GM21360 (cell line): ENCODE data around the gene OR10Z1.

Source experiments
- ATAC-seq: cut with Tn5 transposase; IDR thresholded peaks from one replicate; pipeline ENCODE4 v1.9.1; 2021; ENCODE audit warnings: mild to moderate bottlenecking, moderate library complexity; ENCODE audit not compliant: unreplicated experiment

OR10Z1 gene

GRCh38 chr1:158604968-158605367 is at the start of gene OR10Z1:
OR10Z1 (plus strand) TSS chr1:158605268; CDS start chr1:158606439, 1,171 bp downstream.
- ATAC-seq: no peak

- no peak for ATAC-seq
Measured at GRCh38 chr1:158559696-158560095, 45.4 kb upstream of the OR10Z1 start.

- ATAC-seq: no peak
Measured at GRCh38 chr1:158563853-158564252, 41.2 kb upstream of the OR10Z1 start.

- no peak for ATAC-seq
Measured at GRCh38 chr1:158564608-158565007, 40.5 kb upstream of the OR10Z1 start.

- ATAC-seq: no peak
Measured at GRCh38 chr1:158570480-158570879, 34.6 kb upstream of the OR10Z1 start, which contains the start of gene OR6P1. OR6P1 (minus strand) TSS chr1:158570580; CDS start chr1:158563604, 6,976 bp downstream.

GRCh38 chr1:158572226-158572625 is 32.8 kb upstream of the OR10Z1 start:
- ATAC-seq: no peak

- no peak for ATAC-seq
Measured at GRCh38 chr1:158577561-158577960, 27.5 kb upstream of the OR10Z1 start.

- ATAC-seq: no peak
Measured at GRCh38 chr1:158579733-158580132, 25.3 kb upstream of the OR10Z1 start, which contains the start of gene OR10X1. OR10X1 (minus strand) TSS chr1:158579899; CDS start chr1:158579899, 0 bp downstream.

- ATAC-seq: no peak
Measured at GRCh38 chr1:158583962-158584361, 21.1 kb upstream of the OR10Z1 start.

GRCh38 chr1:158586942-158587341 is 18.1 kb upstream of the OR10Z1 start:
- ATAC-seq: no peak

- no peak for ATAC-seq
Measured at GRCh38 chr1:158600735-158601134, 4.3 kb upstream of the OR10Z1 start.

- ATAC-seq: no peak
Measured at GRCh38 chr1:158607296-158607695, 2.2 kb downstream of the OR10Z1 start.

- ATAC-seq: no peak
Measured at GRCh38 chr1:158611916-158612315, 6.8 kb downstream of the OR10Z1 start.

GRCh38 chr1:158613764-158614163 is 8.7 kb downstream of the OR10Z1 start:
- ATAC-seq: no peak

- ATAC-seq: no peak
Measured at GRCh38 chr1:158638146-158638545, 33.1 kb downstream of the OR10Z1 start.

- ATAC-seq: no peak
Measured at GRCh38 chr1:158638904-158639303, 33.8 kb downstream of the OR10Z1 start.

- ATAC-seq: no peak
Measured at GRCh38 chr1:158644449-158644848, 39.4 kb downstream of the OR10Z1 start.

GRCh38 chr1:158646465-158646864 is 41.4 kb downstream of the OR10Z1 start:
- ATAC-seq: no peak

GRCh38 chr1:158649052-158649451 is 44.0 kb downstream of the OR10Z1 start:
- no peak for ATAC-seq

GRCh38 chr1:158652721-158653334 is 47.8 kb downstream of the OR10Z1 start:
- no peak for ATAC-seq

- ATAC-seq: no peak
Measured at GRCh38 chr1:158654086-158654485, 49.0 kb downstream of the OR10Z1 start.

GRCh38 chr1:158654571-158654970 is 49.5 kb downstream of the OR10Z1 start:
- no peak for ATAC-seq
